HepG2 (cell line): ENCODE results near the gene RNF183. TPM values are rescaled to one million over a fixed set of nuclear protein-coding genes. Genes with fewer than 3 reads are reported as not detected.

Experiments used
- AGO2 ChIP-seq: fragments of 200-400 bp; formaldehyde crosslinking; optimal IDR thresholded peaks from 2 replicates; pipeline ENCODE3; 2017; ENCODE audit warnings: mild to moderate bottlenecking, low read depth, low read length, moderate library complexity
- ELF3 ChIP-seq: IDR thresholded peaks from 2 replicates; pipeline ENCODE4 v1.6.1; 2016; ENCODE audit warnings: missing genetic modification reagents, missing compliant biosample characterization
- FOXJ3 ChIP-seq: sonication (generic); formaldehyde crosslinking; IDR thresholded peaks from 2 replicates; pipeline ENCODE4 v1.4.0; 2020; ENCODE audit warnings: missing genetic modification reagents, mild to moderate bottlenecking, borderline replicate concordance
- KAT7 ChIP-seq: IDR thresholded peaks from 2 replicates; pipeline ENCODE4 v1.6.1; 2018; ENCODE audit warnings: borderline replicate concordance, missing compliant biosample characterization
- KLF15 ChIP-seq: sonication (generic); formaldehyde crosslinking; IDR thresholded peaks from 2 replicates; pipeline ENCODE4 v1.8.1; 2023; ENCODE audit warnings: borderline replicate concordance, mild to moderate bottlenecking, inconsistent platforms, missing genetic modification reagents, mixed read lengths
- MAF1 ChIP-seq: sonication (generic); formaldehyde crosslinking; IDR thresholded peaks from 2 replicates; pipeline ENCODE4 v1.5.0; 2020; ENCODE audit warnings: missing genetic modification reagents, borderline replicate concordance
- MTF2 ChIP-seq: sonication (generic); formaldehyde crosslinking; IDR thresholded peaks from 2 replicates; pipeline ENCODE4 v1.5.0; 2020; ENCODE audit warnings: missing genetic modification reagents, borderline replicate concordance
- PCBP2 ChIP-seq: fragments of 200-400 bp; formaldehyde crosslinking; optimal IDR thresholded peaks from 2 replicates; pipeline ENCODE3; 2018; ENCODE audit warnings: low read length, low read depth; ENCODE audit not compliant: poor library complexity, severe bottlenecking
- SP140L ChIP-seq: sonication (generic); formaldehyde crosslinking; IDR thresholded peaks from 2 replicates; pipeline ENCODE4 v1.4.0; 2020; ENCODE audit warnings: missing genetic modification reagents, borderline replicate concordance
- ZNF253 ChIP-seq: sonication (generic); formaldehyde crosslinking; IDR thresholded peaks from 2 replicates; pipeline ENCODE4 v1.8.0; 2022; ENCODE audit warnings: mild to moderate bottlenecking, missing genetic modification reagents, borderline replicate concordance
- ZNF430 ChIP-seq: sonication (generic); formaldehyde crosslinking; IDR thresholded peaks from 2 replicates; pipeline ENCODE4 v1.9.0; 2021; ENCODE audit warnings: mild to moderate bottlenecking, missing genetic modification reagents
- polyA plus RNA-seq, 8 experiments: library from polyadenylated mRNA; depleted of rRNA in 3 of 8; stranded (reverse) in 7 of 8; unstranded in 1 of 8; fragments of >200 nt; fragmentation: Illumina TruSeq in 4 of 8; extraction: Trizol in 4 of 8; gene quantifications; 2 replicates each; pipeline versions ENCODE4 v1.2.1 to v1.2.3, GENCODE V29; 2011 to 2016; ENCODE audit warnings: low read depth in 4 of 8, missing spikeins in 1 of 8, mixed read lengths in 1 of 8; ENCODE audit not compliant: insufficient read depth in 1 of 8
- total RNA-seq, 5 experiments: library from RNA; depleted of rRNA; stranded (reverse); fragments of >200 nt; fragmentation: Illumina TruSeq; extraction: Trizol; gene quantifications; 2 replicates each; pipeline ENCODE4 v1.2.3, GENCODE V29; 2016; ENCODE audit warnings: low read depth in 1 of 5
- TF ChIP-seq, protein P1 (sequence below): sonication (generic); formaldehyde crosslinking; IDR thresholded peaks from 2 replicates; pipeline ENCODE4 v1.5.0; 2020; ENCODE audit warnings: mild to moderate bottlenecking, missing genetic modification reagents
- TF ChIP-seq, protein P2 (sequence below): sonication (generic); formaldehyde crosslinking; IDR thresholded peaks from 2 replicates; pipeline ENCODE4 v1.4.0; 2020; ENCODE audit warnings: mild to moderate bottlenecking, missing genetic modification reagents
- TF ChIP-seq, protein P3 (sequence below): sonication (generic); formaldehyde crosslinking; IDR thresholded peaks from 2 replicates; pipeline ENCODE4 v1.5.0; 2020; ENCODE audit warnings: missing genetic modification reagents, mild to moderate bottlenecking, borderline replicate concordance
- TF ChIP-seq, protein P4 (sequence below): sonication (generic); formaldehyde crosslinking; IDR thresholded peaks from 2 replicates; pipeline ENCODE4 v1.5.1; 2020; ENCODE audit warnings: missing genetic modification reagents, mild to moderate bottlenecking, borderline replicate concordance
- TF ChIP-seq, protein P5 (sequence below): IDR thresholded peaks from 2 replicates; pipeline ENCODE4 v1.6.1; 2012; ENCODE audit warnings: inconsistent platforms
- TF ChIP-seq, protein P6 (sequence below): sonication (generic); formaldehyde crosslinking; IDR thresholded peaks from 2 replicates; pipeline ENCODE4 v1.4.0; 2020; ENCODE audit warnings: missing genetic modification reagents

RNF183 gene
- total and polyA plus RNA-seq, 2 of the 13 experiments (the other 11 are each of a cell fraction or from before 2014, with no cell fraction given): 0.13 to 6.5 TPM

DNA sequence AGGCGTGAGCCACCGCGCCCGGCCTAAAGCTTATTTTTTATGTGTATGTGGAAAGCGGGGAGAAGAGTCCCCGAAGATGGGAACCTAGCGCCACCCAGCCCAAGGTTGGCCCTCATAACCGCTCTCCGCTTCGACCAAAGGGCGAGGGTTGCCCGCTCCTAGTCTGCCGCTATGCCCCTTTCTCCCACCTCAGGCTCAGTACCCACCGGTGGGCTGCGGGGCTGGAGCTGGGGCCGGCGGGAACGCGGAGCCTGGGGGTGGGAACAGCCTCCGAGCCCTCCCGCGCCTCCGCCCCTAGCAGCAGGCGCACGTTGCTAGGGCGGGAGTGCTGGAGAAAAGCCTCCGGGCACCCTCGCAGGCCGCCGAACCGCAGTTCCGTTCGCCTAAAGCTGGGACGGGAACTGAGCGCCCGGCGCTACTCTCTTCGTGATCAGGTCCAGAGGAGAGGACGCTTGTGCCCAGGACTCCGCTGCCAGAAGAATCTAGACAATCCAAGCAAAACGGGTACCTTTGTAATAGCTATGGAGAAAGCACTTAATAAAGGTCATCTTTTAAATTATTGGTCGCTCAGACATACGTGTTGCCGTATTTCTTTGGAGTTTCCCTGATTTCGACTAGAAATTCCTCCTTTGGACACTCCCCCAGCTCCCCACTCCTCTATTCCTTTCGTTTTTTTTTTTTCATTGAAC is 37.0 kb upstream of the RNF183 start, which contains the start of gene WDR31 (continued):
- TF ChIP-seq, protein P1, sequence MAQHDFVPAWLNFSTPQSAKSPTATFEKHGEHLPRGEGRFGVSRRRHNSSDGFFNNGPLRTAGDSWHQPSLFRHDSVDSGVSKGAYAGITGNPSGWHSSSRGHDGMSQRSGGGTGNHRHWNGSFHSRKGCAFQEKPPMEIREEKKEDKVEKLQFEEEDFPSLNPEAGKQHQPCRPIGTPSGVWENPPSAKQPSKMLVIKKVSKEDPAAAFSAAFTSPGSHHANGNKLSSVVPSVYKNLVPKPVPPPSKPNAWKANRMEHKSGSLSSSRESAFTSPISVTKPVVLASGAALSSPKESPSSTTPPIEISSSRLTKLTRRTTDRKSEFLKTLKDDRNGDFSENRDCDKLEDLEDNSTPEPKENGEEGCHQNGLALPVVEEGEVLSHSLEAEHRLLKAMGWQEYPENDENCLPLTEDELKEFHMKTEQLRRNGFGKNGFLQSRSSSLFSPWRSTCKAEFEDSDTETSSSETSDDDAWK (CRISPR knock-in tag): no peak
- peak; percentile 26; the same call in 1 of the 2 replicates for TF ChIP-seq FOXJ3 (CRISPR knock-in tag)
- no peak for TF ChIP-seq PCBP2
- TF ChIP-seq AGO2: no peak
- TF ChIP-seq ELF3: peak; percentile 75
- TF ChIP-seq MTF2 (CRISPR knock-in tag): no peak
- peak; percentile 90; the same call in 1 of the 2 replicates for TF ChIP-seq ZNF253 (CRISPR knock-in tag)
- TF ChIP-seq, protein P2, sequence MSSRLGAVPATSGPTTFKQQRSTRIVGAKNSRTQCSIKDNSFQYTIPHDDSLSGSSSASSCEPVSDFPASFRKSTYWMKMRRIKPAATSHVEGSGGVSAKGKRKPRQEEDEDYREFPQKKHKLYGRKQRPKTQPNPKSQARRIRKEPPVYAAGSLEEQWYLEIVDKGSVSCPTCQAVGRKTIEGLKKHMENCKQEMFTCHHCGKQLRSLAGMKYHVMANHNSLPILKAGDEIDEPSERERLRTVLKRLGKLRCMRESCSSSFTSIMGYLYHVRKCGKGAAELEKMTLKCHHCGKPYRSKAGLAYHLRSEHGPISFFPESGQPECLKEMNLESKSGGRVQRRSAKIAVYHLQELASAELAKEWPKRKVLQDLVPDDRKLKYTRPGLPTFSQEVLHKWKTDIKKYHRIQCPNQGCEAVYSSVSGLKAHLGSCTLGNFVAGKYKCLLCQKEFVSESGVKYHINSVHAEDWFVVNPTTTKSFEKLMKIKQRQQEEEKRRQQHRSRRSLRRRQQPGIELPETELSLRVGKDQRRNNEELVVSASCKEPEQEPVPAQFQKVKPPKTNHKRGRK (CRISPR knock-in tag): no peak
- no peak; the same call in 1 of the 2 replicates for TF ChIP-seq MAF1 (CRISPR knock-in tag)
- TF ChIP-seq KAT7 (CRISPR knock-in tag): peak; percentile 79; the same call in 1 of the 2 replicates
- TF ChIP-seq, protein P3, sequence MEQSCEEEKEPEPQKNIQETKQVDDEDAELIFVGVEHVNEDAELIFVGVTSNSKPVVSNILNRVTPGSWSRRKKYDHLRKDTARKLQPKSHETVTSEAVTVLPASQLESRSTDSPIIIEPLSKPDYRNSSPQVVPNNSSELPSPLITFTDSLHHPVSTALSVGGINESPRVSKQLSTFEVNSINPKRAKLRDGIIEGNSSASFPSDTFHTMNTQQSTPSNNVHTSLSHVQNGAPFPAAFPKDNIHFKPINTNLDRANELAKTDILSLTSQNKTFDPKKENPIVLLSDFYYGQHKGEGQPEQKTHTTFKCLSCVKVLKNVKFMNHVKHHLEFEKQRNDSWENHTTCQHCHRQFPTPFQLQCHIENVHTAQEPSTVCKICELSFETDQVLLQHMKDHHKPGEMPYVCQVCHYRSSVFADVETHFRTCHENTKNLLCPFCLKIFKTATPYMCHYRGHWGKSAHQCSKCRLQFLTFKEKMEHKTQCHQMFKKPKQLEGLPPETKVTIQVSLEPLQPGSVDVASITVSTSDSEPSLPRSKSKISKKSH (CRISPR knock-in tag): no peak; the same call in 1 of the 2 replicates
- TF ChIP-seq, protein P4, sequence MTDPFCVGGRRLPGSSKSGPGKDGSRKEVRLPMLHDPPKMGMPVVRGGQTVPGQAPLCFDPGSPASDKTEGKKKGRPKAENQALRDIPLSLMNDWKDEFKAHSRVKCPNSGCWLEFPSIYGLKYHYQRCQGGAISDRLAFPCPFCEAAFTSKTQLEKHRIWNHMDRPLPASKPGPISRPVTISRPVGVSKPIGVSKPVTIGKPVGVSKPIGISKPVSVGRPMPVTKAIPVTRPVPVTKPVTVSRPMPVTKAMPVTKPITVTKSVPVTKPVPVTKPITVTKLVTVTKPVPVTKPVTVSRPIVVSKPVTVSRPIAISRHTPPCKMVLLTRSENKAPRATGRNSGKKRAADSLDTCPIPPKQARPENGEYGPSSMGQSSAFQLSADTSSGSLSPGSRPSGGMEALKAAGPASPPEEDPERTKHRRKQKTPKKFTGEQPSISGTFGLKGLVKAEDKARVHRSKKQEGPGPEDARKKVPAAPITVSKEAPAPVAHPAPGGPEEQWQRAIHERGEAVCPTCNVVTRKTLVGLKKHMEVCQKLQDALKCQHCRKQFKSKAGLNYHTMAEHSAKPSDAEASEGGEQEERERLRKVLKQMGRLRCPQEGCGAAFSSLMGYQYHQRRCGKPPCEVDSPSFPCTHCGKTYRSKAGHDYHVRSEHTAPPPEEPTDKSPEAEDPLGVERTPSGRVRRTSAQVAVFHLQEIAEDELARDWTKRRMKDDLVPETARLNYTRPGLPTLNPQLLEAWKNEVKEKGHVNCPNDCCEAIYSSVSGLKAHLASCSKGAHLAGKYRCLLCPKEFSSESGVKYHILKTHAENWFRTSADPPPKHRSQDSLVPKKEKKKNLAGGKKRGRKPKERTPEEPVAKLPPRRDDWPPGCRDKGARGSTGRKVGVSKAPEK: peak; percentile 95; the same call in 1 of the 2 replicates
- TF ChIP-seq, protein P5, sequence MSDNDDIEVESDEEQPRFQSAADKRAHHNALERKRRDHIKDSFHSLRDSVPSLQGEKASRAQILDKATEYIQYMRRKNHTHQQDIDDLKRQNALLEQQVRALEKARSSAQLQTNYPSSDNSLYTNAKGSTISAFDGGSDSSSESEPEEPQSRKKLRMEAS: peak; percentile 90
- TF ChIP-seq, protein P6, sequence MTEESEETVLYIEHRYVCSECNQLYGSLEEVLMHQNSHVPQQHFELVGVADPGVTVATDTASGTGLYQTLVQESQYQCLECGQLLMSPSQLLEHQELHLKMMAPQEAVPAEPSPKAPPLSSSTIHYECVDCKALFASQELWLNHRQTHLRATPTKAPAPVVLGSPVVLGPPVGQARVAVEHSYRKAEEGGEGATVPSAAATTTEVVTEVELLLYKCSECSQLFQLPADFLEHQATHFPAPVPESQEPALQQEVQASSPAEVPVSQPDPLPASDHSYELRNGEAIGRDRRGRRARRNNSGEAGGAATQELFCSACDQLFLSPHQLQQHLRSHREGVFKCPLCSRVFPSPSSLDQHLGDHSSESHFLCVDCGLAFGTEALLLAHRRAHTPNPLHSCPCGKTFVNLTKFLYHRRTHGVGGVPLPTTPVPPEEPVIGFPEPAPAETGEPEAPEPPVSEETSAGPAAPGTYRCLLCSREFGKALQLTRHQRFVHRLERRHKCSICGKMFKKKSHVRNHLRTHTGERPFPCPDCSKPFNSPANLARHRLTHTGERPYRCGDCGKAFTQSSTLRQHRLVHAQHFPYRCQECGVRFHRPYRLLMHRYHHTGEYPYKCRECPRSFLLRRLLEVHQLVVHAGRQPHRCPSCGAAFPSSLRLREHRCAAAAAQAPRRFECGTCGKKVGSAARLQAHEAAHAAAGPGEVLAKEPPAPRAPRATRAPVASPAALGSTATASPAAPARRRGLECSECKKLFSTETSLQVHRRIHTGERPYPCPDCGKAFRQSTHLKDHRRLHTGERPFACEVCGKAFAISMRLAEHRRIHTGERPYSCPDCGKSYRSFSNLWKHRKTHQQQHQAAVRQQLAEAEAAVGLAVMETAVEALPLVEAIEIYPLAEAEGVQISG (CRISPR knock-in tag): peak; percentile 92
- TF ChIP-seq KLF15 (CRISPR knock-in tag): peak; percentile 45; the same call in 1 of the 2 replicates
- peak; percentile 92 for TF ChIP-seq ZNF430 (CRISPR knock-in tag)
- no peak; the same call in 1 of the 2 replicates for TF ChIP-seq SP140L (CRISPR knock-in tag)
